Cardiac fibroblast (primary cell): ENCODE results near the gene GLT6D1.
"Not testable (repeated sequence)": the region's sequence is repeated elsewhere in the genome, so short reads cannot be mapped to it uniquely, and the experiment has no call there.

Experiments used
- DNase-seq, 2 donors: peaks; one replicate each; pipeline versions ENCODE4 v3.0.0 to v3.0.0-alpha.2; 2010; ENCODE audit warnings: low read depth in 2 of 2
- H3K4me3 ChIP-seq, 2 donors: replicated peaks in 1 of 2; 1 replicate in 1 of 2; 2 replicates in 1 of 2; pipeline ENCODE4 v1.5.1; 2011; ENCODE audit warnings: low read depth in 2 of 2, low read length in 2 of 2, mild to moderate bottlenecking in 2 of 2, moderate library complexity in 1 of 2
- CTCF ChIP-seq: IDR thresholded peaks from one replicate; pipeline ENCODE4 v1.5.1; 2011; ENCODE audit warnings: low read depth, mild to moderate bottlenecking, low read length, inconsistent platforms

The GLT6D1 gene

GRCh38 chr9:135678236-135679017, 39.1 kb upstream of the GLT6D1 start:
- H3K4me3 ChIP-seq, result no peak overlapping the region
- DNase-seq, result no peak
- TF ChIP-seq CTCF, result no peak

DNA sequence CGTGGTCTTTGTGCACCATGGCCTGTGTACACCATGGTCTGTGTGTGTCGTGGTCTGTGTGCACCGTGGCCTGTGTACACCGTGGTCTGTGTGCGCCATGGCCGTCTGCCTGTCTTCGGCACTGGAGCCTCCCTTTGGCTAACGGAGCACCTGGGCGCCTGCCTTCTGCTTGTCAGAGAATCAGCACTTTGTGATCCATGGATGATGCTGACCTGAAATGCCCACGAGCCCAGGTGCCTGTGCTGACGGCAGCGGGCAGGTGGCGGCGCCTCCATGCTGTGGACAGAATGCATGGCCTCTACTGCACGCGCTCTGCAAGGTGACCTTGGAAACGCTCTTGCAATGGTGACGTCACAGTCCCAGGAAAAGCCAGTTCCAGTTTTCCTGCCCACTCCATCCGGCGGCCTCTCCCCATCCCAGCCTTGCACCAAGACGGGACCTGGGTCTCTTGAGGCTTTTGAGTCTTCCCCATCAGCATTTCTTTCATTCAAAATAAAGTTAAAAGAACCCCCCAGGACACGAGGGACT, 38.4 kb upstream of the GLT6D1 start:
- TF ChIP-seq CTCF, result no peak
- no peak for DNase-seq
- no peak overlapping the region for H3K4me3 ChIP-seq

- no peak for TF ChIP-seq CTCF
- no peak overlapping the region for H3K4me3 ChIP-seq
- no peak for DNase-seq
Observed at GRCh38 chr9:135676891-135677290, 37.6 kb upstream of the GLT6D1 start.

- no peak for DNase-seq
- H3K4me3 ChIP-seq, result no peak overlapping the region
- TF ChIP-seq CTCF, result no peak
Observed at GRCh38 chr9:135674977-135675376, 35.6 kb upstream of the GLT6D1 start.

- no peak for TF ChIP-seq CTCF
- H3K4me3 ChIP-seq, result no peak overlapping the region
- no peak for DNase-seq
Observed at GRCh38 chr9:135673941-135674340, 34.6 kb upstream of the GLT6D1 start.

GRCh38 chr9:135672786-135673185, 33.4 kb upstream of the GLT6D1 start:
- DNase-seq, H3K4me3 ChIP-seq: not testable (repeated sequence)

DNA sequence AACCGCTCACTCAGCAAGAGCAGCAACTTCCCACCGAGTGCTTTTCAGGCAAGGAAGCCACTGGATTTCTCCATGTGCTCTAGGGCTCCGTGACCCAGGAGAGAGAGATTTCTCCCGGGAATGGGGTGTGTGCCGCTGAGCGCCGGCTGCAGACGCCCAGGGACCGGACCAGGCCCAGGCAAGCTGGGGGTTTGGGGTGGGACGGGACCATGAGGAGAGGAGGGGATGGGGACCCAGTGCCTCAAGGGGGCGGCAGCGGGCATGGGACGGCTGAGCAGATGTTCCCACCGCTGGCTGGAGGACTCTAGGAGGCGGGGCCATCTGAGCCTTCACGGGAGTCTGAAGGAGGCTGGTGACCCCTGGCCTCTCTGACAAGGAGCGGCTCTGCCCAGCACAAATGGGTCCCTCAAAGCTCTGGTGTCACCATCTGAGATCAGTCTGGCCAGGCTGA, 32.3 kb upstream of the GLT6D1 start:
- DNase-seq, result no peak
- H3K4me3 ChIP-seq, result no peak overlapping the region
- TF ChIP-seq CTCF, result no peak
